HPDE6-E6E7 (cell line): ENCODE results near the gene USP25.

ENCODE experiments used
- DNase-seq: peaks from one replicate; pipeline ENCODE4 v3.0.0; 2011; ENCODE audit warnings: missing footprints; ENCODE audit errors: extremely low spot score

Gene USP25

DNA sequence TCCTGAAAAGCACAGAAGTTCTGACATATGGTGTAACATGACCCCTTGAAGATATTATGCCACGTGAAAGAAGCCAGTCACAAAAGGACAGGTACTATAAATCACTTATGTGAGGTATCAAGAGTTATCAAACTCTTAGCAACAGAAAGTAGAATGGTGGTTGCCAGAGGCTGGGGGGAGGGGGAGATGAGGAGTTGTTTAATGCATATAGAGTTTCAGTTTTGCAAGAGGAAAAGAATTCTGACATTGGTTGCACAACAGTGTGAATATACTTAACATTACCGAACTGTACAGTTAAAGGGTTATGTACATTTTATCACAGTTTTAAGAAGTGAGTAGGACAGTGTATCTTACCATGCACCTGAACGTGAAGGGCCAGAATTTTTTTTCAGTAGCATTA is 80.0 kb downstream of the USP25 start:
- DNase-seq = no peak

GRCh38 chr21:15815285-15815684 is 85.5 kb downstream of the USP25 start:
- DNase-seq = no peak

DNA sequence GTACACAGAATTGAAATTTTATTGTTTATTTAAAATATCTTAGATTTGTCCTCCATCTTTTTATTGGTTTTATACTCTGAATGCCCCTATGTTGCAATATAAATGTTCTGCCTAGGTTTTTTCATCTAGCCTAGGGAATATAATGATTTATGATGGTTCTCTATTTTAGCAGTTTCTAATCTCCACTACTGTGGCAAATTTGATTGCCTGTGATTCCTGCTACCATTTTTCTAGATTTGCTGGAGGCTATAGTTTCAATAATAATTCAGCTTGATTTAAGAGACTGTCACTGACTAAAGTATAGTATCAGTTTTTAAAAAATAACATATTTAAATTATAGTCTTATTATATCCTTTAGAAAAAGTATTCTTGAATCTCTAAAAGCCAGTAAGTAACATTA is 90.5 kb downstream of the USP25 start:
- DNase-seq = no peak

DNA sequence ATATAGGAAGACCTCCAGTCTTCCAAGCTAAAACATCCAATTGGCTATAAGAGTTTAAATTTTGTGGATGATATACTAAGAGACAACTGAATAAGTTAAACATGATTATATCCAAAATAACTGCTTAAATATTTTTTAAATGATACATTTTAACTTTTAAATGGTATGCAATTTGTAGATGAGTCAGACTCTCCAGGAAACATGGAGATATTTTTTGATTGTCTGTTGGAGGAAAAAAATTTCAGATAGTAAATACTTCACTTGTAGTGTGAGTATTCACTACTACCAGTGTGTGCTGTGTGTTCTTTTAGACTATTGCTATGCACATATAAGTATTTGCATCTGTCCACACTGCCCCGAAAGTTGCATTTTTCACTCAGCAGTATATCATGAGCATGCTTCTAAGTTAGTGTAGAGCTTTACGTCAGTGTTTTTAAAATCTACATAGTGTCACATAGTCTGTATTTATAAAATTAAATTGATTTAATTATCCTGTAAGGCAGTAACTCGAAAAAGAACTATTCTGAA is 91.1 kb downstream of the USP25 start:
- DNase-seq = no peak

DNA sequence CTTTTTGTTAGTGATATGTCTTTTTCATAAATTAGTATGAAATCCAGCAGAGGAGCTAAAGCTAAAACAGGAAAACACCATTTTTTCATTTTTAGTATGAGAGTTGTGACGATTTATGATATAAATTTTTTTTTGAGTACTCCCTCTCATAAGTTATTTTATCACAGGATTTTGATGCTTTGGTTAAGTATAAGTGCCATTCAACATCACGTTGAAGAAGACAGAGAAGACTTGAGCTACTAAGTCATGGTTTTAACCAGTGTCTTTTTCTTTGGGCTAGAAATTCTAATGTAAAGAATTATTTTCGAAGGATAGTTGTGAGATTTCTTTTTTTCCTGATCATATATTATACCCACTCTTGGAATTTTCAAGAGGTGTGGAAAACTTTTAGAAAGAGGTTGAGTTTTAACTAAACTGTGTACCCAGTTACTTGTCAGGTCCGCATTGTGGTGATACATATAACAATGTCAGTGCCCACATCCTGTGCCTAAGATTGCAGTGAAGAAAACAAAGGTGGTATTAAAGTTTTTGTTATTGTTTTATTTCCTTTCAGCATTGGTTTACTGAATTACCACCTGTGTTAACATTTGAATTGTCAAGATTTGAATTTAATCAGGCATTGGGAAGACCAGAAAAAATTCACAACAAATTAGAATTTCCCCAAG is 93.8 kb downstream of the USP25 start:
- no peak for DNase-seq

DNA sequence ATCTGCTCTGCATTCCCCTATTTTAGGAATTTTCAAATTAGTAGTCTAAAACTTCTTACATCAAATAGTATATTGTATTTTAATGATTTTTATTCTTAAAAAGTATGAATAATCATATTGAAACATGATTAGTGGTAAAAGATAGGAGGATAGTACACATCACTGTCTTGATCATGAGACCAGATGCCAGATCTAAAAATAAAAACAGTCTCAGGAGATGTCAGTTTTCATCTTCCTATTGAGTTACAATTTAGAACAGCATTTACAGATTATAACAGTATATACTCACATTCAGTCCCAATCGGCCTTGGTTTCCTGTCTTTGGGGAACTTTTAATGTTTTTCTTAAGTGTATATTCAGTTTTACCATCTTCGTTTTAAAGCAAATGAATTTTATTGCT is 95.9 kb downstream of the USP25 start:
- DNase-seq = no peak

GRCh38 chr21:15826147-15826780 is 96.5 kb downstream of the USP25 start:
- peak; percentile 26 for DNase-seq

- DNase-seq = no peak
These were observed 97.3 kb downstream of the USP25 start for GRCh38 chr21:15826908-15827601.

DNA sequence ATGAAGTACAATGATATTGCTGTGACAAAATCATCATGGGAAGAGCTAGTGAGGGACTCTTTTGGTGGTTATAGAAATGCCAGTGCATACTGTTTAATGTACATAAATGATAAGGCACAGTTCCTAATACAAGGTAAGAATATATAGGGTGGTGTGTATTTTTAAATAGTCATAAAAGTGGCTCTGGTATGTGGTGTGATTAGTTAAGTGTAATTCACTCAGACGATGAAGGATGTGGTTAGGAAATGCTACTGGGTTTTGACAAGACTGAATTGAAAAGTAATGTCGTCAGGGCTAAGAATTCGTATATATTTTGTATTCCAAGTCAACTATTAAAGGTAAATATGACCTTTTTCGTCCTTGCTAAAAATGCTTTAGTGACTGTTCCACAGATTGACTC is 101.7 kb downstream of the USP25 start:
- no peak for DNase-seq

DNA sequence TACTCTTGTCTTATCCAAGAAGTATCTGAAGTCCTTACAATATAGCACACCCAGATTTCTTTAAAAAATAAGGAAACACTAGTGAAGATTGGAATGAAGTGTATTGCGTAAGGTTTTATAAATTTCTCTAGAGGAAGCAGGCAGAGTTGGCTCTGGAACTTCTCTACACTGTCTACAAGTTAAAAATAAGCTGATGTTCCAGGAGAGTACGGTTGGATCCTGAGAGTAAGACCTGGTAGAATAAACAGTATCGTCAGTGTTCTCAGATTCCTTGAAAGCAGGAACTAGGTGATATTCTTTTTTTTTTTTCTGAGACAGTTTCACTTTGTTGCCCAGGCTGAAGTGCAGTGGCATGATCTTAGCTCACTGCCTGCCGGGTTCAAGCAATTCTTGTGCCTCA is 107.9 kb downstream of the USP25 start:
- DNase-seq = no peak

DNA sequence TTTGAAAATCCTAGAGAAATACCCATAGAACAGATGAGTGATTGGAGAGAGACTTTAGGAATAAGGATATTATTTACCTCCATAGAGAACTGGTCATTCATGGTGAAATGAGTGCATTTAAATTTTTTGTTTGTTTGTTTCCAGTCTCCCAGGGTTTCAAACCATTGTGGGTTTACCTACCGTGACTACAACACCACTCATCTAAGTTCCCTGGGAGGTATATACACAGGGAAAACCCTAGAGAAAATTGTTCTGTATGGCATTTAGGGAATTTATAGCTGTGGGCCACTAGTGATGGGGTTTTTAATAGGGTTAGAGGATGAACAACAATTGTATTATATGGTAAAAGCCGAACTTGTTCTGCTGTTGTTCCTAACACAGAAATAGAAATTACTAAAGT is 109.2 kb downstream of the USP25 start:
- no peak for DNase-seq

DNA sequence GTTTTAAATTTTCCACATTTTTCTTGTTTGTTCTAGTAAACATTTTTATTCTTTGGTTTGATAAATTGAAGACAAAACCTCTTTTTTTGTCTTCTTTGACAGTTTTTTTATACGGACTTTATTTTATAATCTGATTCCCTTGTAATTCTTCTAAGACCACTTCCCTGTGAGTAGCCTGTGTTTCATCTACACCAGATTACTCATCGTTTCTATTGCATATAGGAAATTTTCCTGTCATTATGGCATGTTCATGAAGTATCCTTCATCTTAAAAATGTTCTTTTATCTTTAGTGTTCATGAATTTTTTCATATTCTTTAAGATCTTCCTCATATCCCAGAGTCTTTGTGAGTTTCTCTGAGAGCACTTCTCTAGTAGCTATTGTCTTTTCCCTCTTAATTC is 109.8 kb downstream of the USP25 start:
- DNase-seq = no peak

DNA sequence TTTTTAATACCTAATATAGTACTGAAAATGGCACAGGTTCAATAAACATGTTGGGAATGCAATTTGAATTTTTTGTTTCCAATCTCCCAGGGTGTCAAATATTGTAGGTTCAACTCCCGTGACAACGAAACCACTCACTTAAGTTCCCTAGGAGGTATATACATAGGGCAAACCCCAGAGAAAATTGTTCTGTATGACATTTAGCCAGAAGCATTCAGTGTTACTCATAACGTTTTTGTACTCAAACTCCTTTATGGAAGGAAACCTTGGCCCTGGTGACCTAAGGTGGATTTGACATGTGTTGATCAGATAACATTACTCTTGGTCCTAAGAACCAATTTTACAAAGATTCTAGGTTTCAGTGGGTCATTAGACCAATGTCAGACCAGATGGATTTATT is 110.6 kb downstream of the USP25 start:
- DNase-seq = no peak

GRCh38 chr21:15841856-15842564 is 112.2 kb downstream of the USP25 start:
- DNase-seq = no peak

GRCh38 chr21:15842565-15842880 is 112.7 kb downstream of the USP25 start:
- no peak for DNase-seq

- DNase-seq = no peak
These were observed 114.0 kb downstream of the USP25 start for GRCh38 chr21:15843766-15844165.

- peak; percentile 47 for DNase-seq
These were observed 119.1 kb downstream of the USP25 start for GRCh38 chr21:15848634-15849560.

DNA sequence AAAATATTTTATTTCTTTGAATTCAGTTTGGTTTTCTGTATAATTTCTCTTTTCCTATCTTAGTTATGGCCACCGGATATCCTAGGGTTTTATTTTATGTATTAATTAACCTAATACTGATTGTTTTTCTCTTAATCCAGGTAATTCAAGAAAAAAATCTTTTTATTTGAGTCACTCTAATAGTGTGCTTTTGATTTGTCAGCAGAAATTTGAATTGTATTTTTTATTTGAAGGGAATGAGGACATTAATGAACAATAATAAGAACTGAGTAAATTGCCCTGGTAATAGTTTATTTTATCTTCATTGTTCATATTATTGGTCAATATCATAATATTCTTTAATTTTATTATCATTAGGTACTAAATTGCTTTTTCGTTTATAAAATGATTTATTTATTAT is 120.1 kb downstream of the USP25 start:
- no peak for DNase-seq

DNA sequence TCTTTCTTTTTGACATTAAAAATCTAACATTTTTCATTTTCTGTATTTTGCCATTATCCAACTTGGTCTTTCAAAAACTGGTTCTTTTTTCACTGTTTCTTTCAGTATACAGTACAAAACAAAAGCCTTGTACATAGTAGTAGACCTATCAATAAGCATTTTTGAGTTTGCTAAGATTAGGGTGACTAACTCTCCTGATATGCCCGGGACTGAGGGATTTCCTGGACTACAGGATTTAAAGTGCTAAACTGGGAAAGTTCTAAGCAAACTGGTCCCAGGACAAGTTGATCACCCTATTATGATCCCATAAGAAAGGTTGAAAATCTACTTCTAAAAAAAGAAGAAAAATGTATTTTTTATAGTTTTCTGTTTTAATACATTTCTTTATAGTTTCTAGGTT is 120.9 kb downstream of the USP25 start:
- DNase-seq = peak; percentile 4

GRCh38 chr21:15852146-15852545 is 122.4 kb downstream of the USP25 start:
- DNase-seq = no peak

DNA sequence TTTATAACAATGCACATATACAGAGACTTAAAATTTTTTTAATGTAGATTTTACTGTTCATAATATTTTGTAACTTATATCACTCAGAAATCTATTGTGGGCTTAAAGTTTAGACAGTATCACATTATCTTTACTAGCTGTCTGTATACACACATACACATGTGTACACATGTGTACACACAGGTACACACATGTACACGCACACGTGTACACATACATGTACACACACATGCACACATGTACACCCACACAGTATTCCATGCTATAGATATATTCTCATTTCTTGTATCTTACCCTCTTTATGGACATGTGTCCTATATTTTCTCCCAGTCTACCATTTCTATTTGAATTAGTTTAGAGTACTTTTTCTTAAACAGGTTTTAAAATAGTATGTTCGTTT is 123.3 kb downstream of the USP25 start:
- no peak for DNase-seq
